Upper lobe of left lung (tissue), 4 donors: ENCODE data around the gene EIF2B5.

Experiments
- EP300 ChIP-seq, 4 donors: sonication (generic); formaldehyde crosslinking; IDR thresholded peaks; one replicate each; pipeline ENCODE4 v1.5.1; 2017; ENCODE audit warnings: antibody characterized with exemption in 4 of 4, control low read depth in 2 of 4
- POLR2A ChIP-seq, 4 donors: fragments of 450-650 bp; IDR thresholded peaks; one replicate each; pipeline ENCODE4 v1.5.1; 2016 to 2017; ENCODE audit warnings: antibody characterized with exemption in 4 of 4, mild to moderate bottlenecking in 2 of 4

DNA sequence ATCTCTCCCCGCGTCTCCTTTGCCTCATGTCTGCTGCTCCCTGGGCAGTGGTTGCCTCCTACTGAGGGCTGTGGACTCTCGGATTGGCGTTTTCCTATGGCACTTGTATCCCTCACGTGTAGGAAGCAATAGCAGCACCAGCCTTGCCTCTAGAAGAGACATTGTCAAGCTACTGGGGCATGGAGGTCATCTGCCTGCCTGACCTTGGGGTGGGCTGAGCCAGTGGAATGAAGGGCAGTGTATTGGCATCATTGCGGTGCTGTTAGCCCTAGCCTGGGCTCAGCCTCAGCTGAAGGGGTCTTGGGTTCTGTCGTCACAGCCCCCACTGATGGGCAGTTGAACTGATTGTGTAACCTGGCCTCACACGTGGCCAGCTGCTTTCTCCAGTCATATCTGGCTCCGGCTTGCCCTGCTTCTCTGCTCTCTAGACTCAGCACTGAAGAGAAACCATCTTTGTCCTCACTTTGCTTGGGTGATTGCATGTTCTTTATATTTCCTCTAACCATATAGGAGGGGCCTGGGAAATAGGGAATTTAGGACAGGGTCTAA is 58.9 kb downstream of the EIF2B5 start:
- TF ChIP-seq POLR2A (IDR thresholded peaks at IDR 0.05) (no peak), EP300 (IDR thresholded peaks at IDR 0.05) (no peak)
